T1000 (cell line): ENCODE measurements around the gene EFCAB6.

Experiments used
- DNase-seq: peaks from one replicate; lab custom pipeline; 2025; ENCODE audit warnings: mixed read lengths; lab: John Stamatoyannopoulos, UW

Gene EFCAB6

GRCh38 chr22:43812149-43812842, at the start of gene EFCAB6:
EFCAB6 (minus strand) TSS chr22:43812305; CDS start chr22:43782318, 29,987 bp downstream.
- peak; percentile 77 for DNase-seq

GRCh38 chr22:43861529-43861928, 49.4 kb upstream of the EFCAB6 start:
- no peak for DNase-seq

- DNase-seq, result no peak
These were observed 48.7 kb upstream of the EFCAB6 start for GRCh38 chr22:43860831-43861230.

GRCh38 chr22:43860126-43860525, 48.0 kb upstream of the EFCAB6 start:
- DNase-seq, result no peak

- DNase-seq, result no peak
These were observed 47.5 kb upstream of the EFCAB6 start for GRCh38 chr22:43859621-43860020.

- no peak for DNase-seq
These were observed 47.1 kb upstream of the EFCAB6 start for GRCh38 chr22:43859176-43859575.

- DNase-seq, result no peak
These were observed 46.2 kb upstream of the EFCAB6 start for GRCh38 chr22:43858156-43858895.

- DNase-seq, result no peak
These were observed 45.3 kb upstream of the EFCAB6 start for GRCh38 chr22:43857367-43857766.

- DNase-seq, result no peak
These were observed 43.3 kb upstream of the EFCAB6 start for GRCh38 chr22:43855431-43855830.

- DNase-seq, result no peak
These were observed 42.7 kb upstream of the EFCAB6 start for GRCh38 chr22:43854786-43855271.

GRCh38 chr22:43854121-43854785, 42.1 kb upstream of the EFCAB6 start:
- DNase-seq, result no peak

GRCh38 chr22:43853328-43853931, 41.3 kb upstream of the EFCAB6 start:
- no peak for DNase-seq

GRCh38 chr22:43852573-43853327, 40.6 kb upstream of the EFCAB6 start:
- no peak for DNase-seq

- no peak for DNase-seq
These were observed 39.8 kb upstream of the EFCAB6 start for GRCh38 chr22:43851979-43852307.

- DNase-seq, result no peak
These were observed 39.2 kb upstream of the EFCAB6 start for GRCh38 chr22:43851058-43851978.

- no peak for DNase-seq
These were observed 38.4 kb upstream of the EFCAB6 start for GRCh38 chr22:43850529-43850928.

- no peak for DNase-seq
These were observed 37.6 kb upstream of the EFCAB6 start for GRCh38 chr22:43849731-43850130.

GRCh38 chr22:43848366-43849171, 36.5 kb upstream of the EFCAB6 start:
- no peak for DNase-seq

- DNase-seq, result no peak
These were observed 35.5 kb upstream of the EFCAB6 start for GRCh38 chr22:43847376-43848289.
